HCT116 (cell line): ENCODE data around the gene NRXN2. TPM values are rescaled to one million over a fixed set of nuclear protein-coding genes. Genes with fewer than 3 reads are reported as not detected.

Experiments
- ATAC-seq: fragments of 200-7000 bp; cut with Tn5 transposase; 2 replicates; pipeline ENCODE4 v1.9.1; 2020; ENCODE audit warnings: mild to moderate bottlenecking, moderate library complexity
- BruUV-seq: library from RNA; stranded (reverse); fragments of 400-500 nt; replicated peaks from 2 replicates; lab custom pipeline; 2021; lab: Mats Ljungman, UMichigan
- CTCF ChIA-PET: fragments of 300-600 bp; sonication (Branson Sonifier 250); formaldehyde crosslinking; loops from one replicate; lab custom pipeline; 2021; ENCODE audit warnings: antibody characterized with exemption; lab: Charles Lee
- POLR2A ChIA-PET: fragments of 300-600, 350-600 bp; sonication (Branson Sonifier 250); formaldehyde crosslinking; loops from one replicate; lab custom pipeline; 2021; ENCODE audit warnings: antibody characterized with exemption; lab: Charles Lee
- RAD21 ChIA-PET, 2 experiments: fragments of 300-600 bp; sonication (Branson Sonifier 250); formaldehyde crosslinking; loops; one replicate each; lab custom pipeline; 2023; ENCODE audit warnings: low total read pairs in 2 of 2; ENCODE audit not compliant: uncharacterized antibody in 2 of 2, unreplicated experiment in 2 of 2, low non-redundant PET in 1 of 2; lab: Charles Lee
- DNase-seq: peaks from one replicate; pipeline ENCODE4 v3.0.0-alpha.2; 2010; ENCODE audit warnings: low read depth, low spot score
- H2AFZ ChIP-seq: fragments of 200-600 bp; shearing (Covaris generic), sonication (generic); 2 replicates; pipeline ENCODE4 v1.6.1; 2017; ENCODE audit warnings: low read depth, mixed run types, mixed read lengths, antibody characterized with exemption, low read length; ENCODE audit not compliant: poor library complexity, severe bottlenecking
- H3K27ac ChIP-seq: 2 replicates; pipeline ENCODE4 v1.5.1; 2012; ENCODE audit warnings: low read depth, low read length
- H3K27me3 ChIP-seq: fragments of 200-600 bp; sonication (generic); 2 replicates; pipeline ENCODE4 v1.6.1; 2016; ENCODE audit warnings: mixed run types, low read length, mixed read lengths; ENCODE audit not compliant: insufficient read depth
- H3K36me3 ChIP-seq, 2 experiments: fragments of 200-500 bp in 1 of 2; fragments of 200-600 bp in 1 of 2; sonication (Bioruptor generic) in 1 of 2; sonication (generic) in 1 of 2; 2 replicates each; pipeline versions ENCODE4 v1.5.1 to v1.6.1; 2014 to 2016; ENCODE audit warnings: low read length in 2 of 2, inconsistent platforms in 1 of 2, mixed read lengths in 1 of 2, mixed run types in 1 of 2; ENCODE audit not compliant: insufficient read depth in 2 of 2, control insufficient read depth in 1 of 2
- H3K4me1 ChIP-seq, 2 experiments: fragments of 200-600 bp in 1 of 2; sonication (generic) in 1 of 2; 2 replicates each; pipeline versions ENCODE4 v1.5.1 to v1.6.1; 2012 to 2017; ENCODE audit warnings: low read length in 2 of 2, inconsistent platforms in 1 of 2, mild to moderate bottlenecking in 1 of 2, mixed read lengths in 1 of 2, mixed run types in 1 of 2, moderate library complexity in 1 of 2; ENCODE audit not compliant: insufficient read depth in 2 of 2, control insufficient read depth in 1 of 2
- H3K4me2 ChIP-seq: fragments of 200-600 bp; sonication (generic); 2 replicates; pipeline ENCODE4 v1.6.1; 2017; ENCODE audit warnings: mixed run types, low read length, mixed read lengths
- H3K4me3 ChIP-seq, 2 experiments: fragments of 200-600 bp in 1 of 2; sonication (generic) in 1 of 2; replicated peaks in 1 of 2; 2 replicates each; pipeline ENCODE4 v1.5.1; 2011 to 2016; ENCODE audit warnings: low read length in 2 of 2, control low read depth in 1 of 2, low read depth in 1 of 2, mild to moderate bottlenecking in 1 of 2, mixed read lengths in 1 of 2, mixed run types in 1 of 2
- H3K79me2 ChIP-seq: fragments of 200-600 bp; sonication (generic); 2 replicates; pipeline ENCODE4 v1.6.1; 2017; ENCODE audit warnings: mild to moderate bottlenecking, mixed run types, low read length, moderate library complexity, mixed read lengths; ENCODE audit not compliant: insufficient read depth
- H3K9ac ChIP-seq: fragments of 200-600 bp; sonication (generic); 2 replicates; pipeline ENCODE4 v1.6.1; 2016; ENCODE audit warnings: low read length, mixed read lengths
- H3K9me2 ChIP-seq: fragments of 200-600 bp; sonication (generic), shearing (Covaris generic); 2 replicates; pipeline ENCODE4 v1.6.1; 2017; ENCODE audit warnings: mixed run types, mild to moderate bottlenecking, moderate library complexity; ENCODE audit not compliant: insufficient read depth
- H3K9me3 ChIP-seq, 2 experiments: fragments of 200-500 bp in 1 of 2; fragments of 200-600 bp in 1 of 2; sonication (Bioruptor generic) in 1 of 2; sonication (generic) in 1 of 2; 2 replicates each; pipeline ENCODE4 v1.6.1; 2014 to 2017; ENCODE audit warnings: low read length in 2 of 2, mixed read lengths in 2 of 2, inconsistent platforms in 1 of 2, low read depth in 1 of 2, mild to moderate bottlenecking in 1 of 2, mixed run types in 1 of 2, moderate library complexity in 1 of 2; ENCODE audit not compliant: control insufficient read depth in 1 of 2, insufficient read depth in 1 of 2
- H4K20me1 ChIP-seq: fragments of 200-600 bp; sonication (generic), shearing (Covaris generic); 2 replicates; pipeline ENCODE4 v1.6.1; 2017; ENCODE audit warnings: mixed run types, mild to moderate bottlenecking, moderate library complexity; ENCODE audit not compliant: insufficient read depth
- CEBPB ChIP-seq: IDR thresholded peaks from 2 replicates; pipeline ENCODE4 v1.6.1; 2012; ENCODE audit warnings: low read depth
- EGR1 ChIP-seq: IDR thresholded peaks from 2 replicates; pipeline ENCODE4 v1.6.1; 2012; ENCODE audit warnings: low read depth
- ELF1 ChIP-seq: IDR thresholded peaks from 2 replicates; pipeline ENCODE4 v1.6.1; 2012; ENCODE audit warnings: low read depth, borderline replicate concordance
- EZH2 ChIP-seq: fragments of 200-600 bp; sonication (generic); IDR thresholded peaks from 2 replicates; pipeline ENCODE4 v1.6.1; 2017; ENCODE audit warnings: antibody characterized with exemption, mixed run types
- EZH2phosphoT487 ChIP-seq: fragments of 200-600 bp; IDR thresholded peaks from 2 replicates; pipeline ENCODE4 v1.6.1; 2018; ENCODE audit warnings: antibody characterized with exemption, borderline replicate concordance
- FOSL1 ChIP-seq: IDR thresholded peaks from 2 replicates; pipeline ENCODE4 v1.6.1; 2012; ENCODE audit warnings: low read depth
- JUND ChIP-seq: IDR thresholded peaks from 2 replicates; pipeline ENCODE4 v1.6.1; 2012
- POLR2A ChIP-seq: IDR thresholded peaks from 2 replicates; pipeline ENCODE4 v1.7.0; 2011; ENCODE audit warnings: borderline replicate concordance; ENCODE audit not compliant: insufficient read depth, insufficient read length; ENCODE audit errors: extremely low read depth
- POLR2AphosphoS5 ChIP-seq: IDR thresholded peaks from 2 replicates; pipeline ENCODE4 v1.6.1; 2011; ENCODE audit warnings: mild to moderate bottlenecking, low read depth, low read length, moderate library complexity
- SIN3A ChIP-seq: IDR thresholded peaks from 2 replicates; pipeline ENCODE4 v1.6.1; 2012; ENCODE audit warnings: low read depth
- SP1 ChIP-seq: IDR thresholded peaks from 2 replicates; pipeline ENCODE4 v1.6.1; 2012; ENCODE audit warnings: low read depth
- TCF7L2 ChIP-seq: IDR thresholded peaks from 2 replicates; pipeline ENCODE4 v1.7.0; 2011; ENCODE audit warnings: borderline replicate concordance, inconsistent platforms; ENCODE audit not compliant: insufficient read depth, insufficient read length; ENCODE audit errors: extremely low read depth
- YY1 ChIP-seq: IDR thresholded peaks from 2 replicates; pipeline ENCODE4 v1.6.1; 2011; ENCODE audit warnings: low read length, low read depth, moderate library complexity, mild to moderate bottlenecking; ENCODE audit not compliant: insufficient replicate concordance; ENCODE audit errors: extremely low read depth
- ZFX ChIP-seq: fragments of 450-650 bp; IDR thresholded peaks from 2 replicates; pipeline ENCODE4 v1.6.1; 2017
- ZNF274 ChIP-seq: fragments of 200-500 bp; sonication (Bioruptor generic); IDR thresholded peaks from 2 replicates; pipeline ENCODE4 v1.6.1; 2014; ENCODE audit warnings: mild to moderate bottlenecking, low read depth, low read length, inconsistent platforms
- intact Hi-C: fragments of 100-400 bp; cut with micrococcal nuclease; formaldehyde crosslinking; loops from 2 replicates; pipeline ENCODE4 v1.10.0; 2022
- total RNA-seq: library from RNA; stranded (reverse); gene quantifications from one replicate; pipeline ENCODE4 v1.2.1, GENCODE V29; 2021; ENCODE audit not compliant: unreplicated experiment
- TF ChIP-seq, protein P1 (sequence below): IDR thresholded peaks from 2 replicates; pipeline ENCODE4 v1.6.1; 2012
- TF ChIP-seq, protein P2 (sequence below): IDR thresholded peaks from 2 replicates; pipeline ENCODE4 v1.6.1; 2012
- TF ChIP-seq, protein P3 (sequence below), 3 experiments: fragments of 200-600 bp in 1 of 3; sonication (generic) in 1 of 3; IDR thresholded peaks in 2 of 3; conservative IDR thresholded peaks in 1 of 3; 2 replicates each; pipeline ENCODE4 v1.5.1; 2012 to 2017; ENCODE audit warnings: low read depth in 2 of 3, low read length in 2 of 3, antibody characterized with exemption in 1 of 3, borderline replicate concordance in 1 of 3, control low read depth in 1 of 3, mild to moderate bottlenecking in 1 of 3, mixed read lengths in 1 of 3, mixed run types in 1 of 3, moderate library complexity in 1 of 3; ENCODE audit not compliant: insufficient read depth in 1 of 3
- TF ChIP-seq, protein P4 (sequence below): IDR thresholded peaks from 2 replicates; pipeline ENCODE4 v1.6.1; 2011; ENCODE audit warnings: mild to moderate bottlenecking, low read length, moderate library complexity; ENCODE audit not compliant: insufficient replicate concordance; ENCODE audit errors: extremely low read depth
- TF ChIP-seq, protein P5 (sequence below): IDR thresholded peaks from 2 replicates; pipeline ENCODE4 v1.6.1; 2012; ENCODE audit warnings: low read depth

NRXN2 gene
- total RNA-seq, 1 experiment from 2014 or later = 1.5 TPM

DNA sequence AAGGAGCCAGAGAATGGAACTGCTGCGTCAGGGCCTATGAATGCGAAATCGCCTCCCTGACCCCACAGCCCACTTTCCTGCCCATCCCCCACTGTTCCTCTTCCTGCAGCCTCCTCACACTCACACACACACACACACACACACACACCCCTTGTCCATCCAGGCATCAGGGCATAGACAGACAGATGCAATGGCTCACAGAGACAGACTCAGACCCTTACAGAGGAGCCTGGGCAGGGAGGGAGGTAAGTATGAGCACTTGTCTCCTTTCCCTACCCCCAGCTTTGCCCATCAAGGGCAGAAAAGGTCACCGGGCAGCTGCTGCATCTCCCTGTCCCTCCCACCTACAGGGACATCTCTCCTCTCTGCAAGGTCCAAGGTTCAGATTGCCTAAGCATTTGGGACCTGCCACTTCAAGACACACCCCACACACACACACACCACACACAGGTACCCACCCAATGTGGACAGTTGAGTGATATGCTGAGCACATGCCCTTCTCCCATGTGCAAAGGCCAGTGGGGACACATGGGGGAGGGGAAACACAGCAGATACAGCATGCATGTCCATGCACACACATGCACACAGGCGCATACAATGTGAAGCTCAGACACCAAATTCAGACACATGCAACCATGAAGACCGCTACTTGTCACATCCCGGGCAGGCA lies 2.0 kb upstream of the NRXN2 start:
- ATAC-seq (no peak), DNase-seq (no peak)
- no peak overlapping the region for H3K4me3 ChIP-seq
- intact Hi-C loops = loop anchor here (5.0 kb wide), 2 partner anchors 173 to 368 kb away; partner anchors contain the start of gene RPS6KA4
- BruUV-seq = no TSS peak
- H2AFZ ChIP-seq = no peak overlapping the region
- no peaks in the 10 kb centered on the region for H3K9me3 ChIP-seq
- H3K79me2 ChIP-seq = no peaks in the 10 kb centered on the region
- RAD21 ChIA-PET = no interaction called here
- no peak overlapping the region for H3K4me2 ChIP-seq
- 0 out of 2 replicates have a peak, but pooled peaks cover 6% of the 10 kb centered on the region for H3K27me3 ChIP-seq
- POLR2A ChIA-PET = no interaction called here
- H3K36me3 ChIP-seq = no peaks in the 10 kb centered on the region
- H3K9me2 ChIP-seq = no peaks in the 10 kb centered on the region
- no peak overlapping the region for H3K9ac ChIP-seq
- no peaks in the 10 kb centered on the region for H4K20me1 ChIP-seq
- H3K27ac ChIP-seq = no peak overlapping the region
- TF ChIP-seq EZH2phosphoT487 (no peak), YY1 (no peak), POLR2A (no peak), ELF1 (no peak), POLR2AphosphoS5 (no peak), CEBPB (no peak), ZFX (no peak), TCF7L2 (no peak), ZNF274 (no peak), FOSL1 (no peak), JUND (no peak), SP1 (no peak), EGR1 (no peak), SIN3A (no peak), EZH2 (no peak)
- TF ChIP-seq, protein P1, sequence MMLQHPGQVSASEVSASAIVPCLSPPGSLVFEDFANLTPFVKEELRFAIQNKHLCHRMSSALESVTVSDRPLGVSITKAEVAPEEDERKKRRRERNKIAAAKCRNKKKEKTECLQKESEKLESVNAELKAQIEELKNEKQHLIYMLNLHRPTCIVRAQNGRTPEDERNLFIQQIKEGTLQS = no peak
- TF ChIP-seq, protein P2, sequence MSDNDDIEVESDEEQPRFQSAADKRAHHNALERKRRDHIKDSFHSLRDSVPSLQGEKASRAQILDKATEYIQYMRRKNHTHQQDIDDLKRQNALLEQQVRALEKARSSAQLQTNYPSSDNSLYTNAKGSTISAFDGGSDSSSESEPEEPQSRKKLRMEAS = no peak
- TF ChIP-seq, protein P3, sequence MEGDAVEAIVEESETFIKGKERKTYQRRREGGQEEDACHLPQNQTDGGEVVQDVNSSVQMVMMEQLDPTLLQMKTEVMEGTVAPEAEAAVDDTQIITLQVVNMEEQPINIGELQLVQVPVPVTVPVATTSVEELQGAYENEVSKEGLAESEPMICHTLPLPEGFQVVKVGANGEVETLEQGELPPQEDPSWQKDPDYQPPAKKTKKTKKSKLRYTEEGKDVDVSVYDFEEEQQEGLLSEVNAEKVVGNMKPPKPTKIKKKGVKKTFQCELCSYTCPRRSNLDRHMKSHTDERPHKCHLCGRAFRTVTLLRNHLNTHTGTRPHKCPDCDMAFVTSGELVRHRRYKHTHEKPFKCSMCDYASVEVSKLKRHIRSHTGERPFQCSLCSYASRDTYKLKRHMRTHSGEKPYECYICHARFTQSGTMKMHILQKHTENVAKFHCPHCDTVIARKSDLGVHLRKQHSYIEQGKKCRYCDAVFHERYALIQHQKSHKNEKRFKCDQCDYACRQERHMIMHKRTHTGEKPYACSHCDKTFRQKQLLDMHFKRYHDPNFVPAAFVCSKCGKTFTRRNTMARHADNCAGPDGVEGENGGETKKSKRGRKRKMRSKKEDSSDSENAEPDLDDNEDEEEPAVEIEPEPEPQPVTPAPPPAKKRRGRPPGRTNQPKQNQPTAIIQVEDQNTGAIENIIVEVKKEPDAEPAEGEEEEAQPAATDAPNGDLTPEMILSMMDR (IDR thresholded peaks at IDR 0.05 in 2 of 3, conservative IDR thresholded peaks at IDR 0.05 in 1 of 3; ENCODE audit: borderline replicate concordance in 1 of 3, insufficient read depth in 1 of 3, low read depth in 2 of 3, low read length in 2 of 3) = no peak
- TF ChIP-seq, protein P4, sequence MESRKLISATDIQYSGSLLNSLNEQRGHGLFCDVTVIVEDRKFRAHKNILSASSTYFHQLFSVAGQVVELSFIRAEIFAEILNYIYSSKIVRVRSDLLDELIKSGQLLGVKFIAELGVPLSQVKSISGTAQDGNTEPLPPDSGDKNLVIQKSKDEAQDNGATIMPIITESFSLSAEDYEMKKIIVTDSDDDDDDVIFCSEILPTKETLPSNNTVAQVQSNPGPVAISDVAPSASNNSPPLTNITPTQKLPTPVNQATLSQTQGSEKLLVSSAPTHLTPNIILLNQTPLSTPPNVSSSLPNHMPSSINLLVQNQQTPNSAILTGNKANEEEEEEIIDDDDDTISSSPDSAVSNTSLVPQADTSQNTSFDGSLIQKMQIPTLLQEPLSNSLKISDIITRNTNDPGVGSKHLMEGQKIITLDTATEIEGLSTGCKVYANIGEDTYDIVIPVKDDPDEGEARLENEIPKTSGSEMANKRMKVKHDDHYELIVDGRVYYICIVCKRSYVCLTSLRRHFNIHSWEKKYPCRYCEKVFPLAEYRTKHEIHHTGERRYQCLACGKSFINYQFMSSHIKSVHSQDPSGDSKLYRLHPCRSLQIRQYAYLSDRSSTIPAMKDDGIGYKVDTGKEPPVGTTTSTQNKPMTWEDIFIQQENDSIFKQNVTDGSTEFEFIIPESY = no peak
- TF ChIP-seq, protein P5, sequence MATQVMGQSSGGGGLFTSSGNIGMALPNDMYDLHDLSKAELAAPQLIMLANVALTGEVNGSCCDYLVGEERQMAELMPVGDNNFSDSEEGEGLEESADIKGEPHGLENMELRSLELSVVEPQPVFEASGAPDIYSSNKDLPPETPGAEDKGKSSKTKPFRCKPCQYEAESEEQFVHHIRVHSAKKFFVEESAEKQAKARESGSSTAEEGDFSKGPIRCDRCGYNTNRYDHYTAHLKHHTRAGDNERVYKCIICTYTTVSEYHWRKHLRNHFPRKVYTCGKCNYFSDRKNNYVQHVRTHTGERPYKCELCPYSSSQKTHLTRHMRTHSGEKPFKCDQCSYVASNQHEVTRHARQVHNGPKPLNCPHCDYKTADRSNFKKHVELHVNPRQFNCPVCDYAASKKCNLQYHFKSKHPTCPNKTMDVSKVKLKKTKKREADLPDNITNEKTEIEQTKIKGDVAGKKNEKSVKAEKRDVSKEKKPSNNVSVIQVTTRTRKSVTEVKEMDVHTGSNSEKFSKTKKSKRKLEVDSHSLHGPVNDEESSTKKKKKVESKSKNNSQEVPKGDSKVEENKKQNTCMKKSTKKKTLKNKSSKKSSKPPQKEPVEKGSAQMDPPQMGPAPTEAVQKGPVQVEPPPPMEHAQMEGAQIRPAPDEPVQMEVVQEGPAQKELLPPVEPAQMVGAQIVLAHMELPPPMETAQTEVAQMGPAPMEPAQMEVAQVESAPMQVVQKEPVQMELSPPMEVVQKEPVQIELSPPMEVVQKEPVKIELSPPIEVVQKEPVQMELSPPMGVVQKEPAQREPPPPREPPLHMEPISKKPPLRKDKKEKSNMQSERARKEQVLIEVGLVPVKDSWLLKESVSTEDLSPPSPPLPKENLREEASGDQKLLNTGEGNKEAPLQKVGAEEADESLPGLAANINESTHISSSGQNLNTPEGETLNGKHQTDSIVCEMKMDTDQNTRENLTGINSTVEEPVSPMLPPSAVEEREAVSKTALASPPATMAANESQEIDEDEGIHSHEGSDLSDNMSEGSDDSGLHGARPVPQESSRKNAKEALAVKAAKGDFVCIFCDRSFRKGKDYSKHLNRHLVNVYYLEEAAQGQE = no peak
- TF ChIP-seq, all 23 proteins: peak for 0
- CTCF ChIA-PET = interaction anchor here (2.6 kb wide), 1 partner anchor 36 kb away, joined by 5 read pairs; no protein-coding TSS in a partner anchor
- H3K4me1 ChIP-seq = peaks cover 0 to 15% of the 10 kb centered on the region in 2 experiments; a peak in 2 of 4 replicates
